ENCODE data around the gene FFAR3. TPM values are rescaled to one million over a fixed set of nuclear protein-coding genes. Genes with fewer than 3 reads are reported as not detected.

Gene FFAR3
- total and polyA plus RNA-seq, 9 of the 15 experiments (the other 6 are each of a cell fraction or from before 2014, with no cell fraction given): not detected

GRCh38 chr19:35309481-35310279, 48.6 kb upstream of the FFAR3 start (continued):
- TF ChIP-seq ZNF696 (CRISPR knock-in tag; conservative IDR thresholded peaks at IDR 0.05) (no peak), NR4A1 (CRISPR knock-in tag; IDR thresholded peaks at IDR 0.05) (no peak; the same call in 1 of the 2 replicates), NR4A1 (tag; IDR thresholded peaks at IDR 0.05) (peak; percentile 94), SUPT5H (IDR thresholded peaks at IDR 0.05) (0 out of 2 replicates have a peak, but pooled peaks have one; percentile 39), TSHZ1 (CRISPR knock-in tag; IDR thresholded peaks at IDR 0.05) (no peak; the same call in 1 of the 2 replicates), ZNF512 (tag; IDR thresholded peaks at IDR 0.05) (no peak), HNRNPH1 (optimal IDR thresholded peaks at IDR 0.05; ENCODE audit: low read depth, low read length) (no peak), NKRF (IDR thresholded peaks at IDR 0.05; ENCODE audit: borderline replicate concordance) (no peak), GATAD2B (IDR thresholded peaks at IDR 0.05; ENCODE audit: borderline replicate concordance) (no peak), CREB3 (tag; conservative IDR thresholded peaks at IDR 0.05; ENCODE audit: low read depth) (peak; percentile 92), ZNF699 (CRISPR knock-in tag; IDR thresholded peaks at IDR 0.05; ENCODE audit: insufficient replicate concordance) (no peak), ZNF695 (CRISPR knock-in tag; IDR thresholded peaks at IDR 0.05) (no peak), NR2F6 (CRISPR knock-in tag; IDR thresholded peaks at IDR 0.05) (no peak), MAFK (IDR thresholded peaks at IDR 0.05; ENCODE audit: low read length) (no peak), RNF219 (CRISPR knock-in tag; IDR thresholded peaks at IDR 0.05) (no peak), IFI16 (CRISPR knock-in tag; IDR thresholded peaks at IDR 0.05) (0 out of 2 replicates have a peak, but pooled peaks have one; percentile 46), ZNF586 (CRISPR knock-in tag; conservative IDR thresholded peaks at IDR 0.05) (no peak)
